SU-DHL-6 (cell line): ENCODE results near the gene METTL14.

Experiments used
- H2AFZ ChIP-seq: fragments of 200-600 bp; sonication (generic); 2 replicates; pipeline ENCODE4 v1.6.1; 2014; ENCODE audit warnings: low read depth, mild to moderate bottlenecking, moderate library complexity, mixed read lengths, antibody characterized with exemption, low read length; ENCODE audit not compliant: severe bottlenecking
- H3F3A ChIP-seq: fragments of 200-600 bp; shearing (Covaris generic); 2 replicates; pipeline ENCODE4 v1.6.0; 2016; ENCODE audit warnings: antibody characterized with exemption, mild to moderate bottlenecking; ENCODE audit not compliant: insufficient read depth
- H3K27ac ChIP-seq: fragments of 200-600 bp; sonication (generic); 2 replicates; pipeline ENCODE4 v1.5.1; 2016; ENCODE audit warnings: low read depth, mild to moderate bottlenecking, low read length, moderate library complexity, mixed read lengths
- H3K27me3 ChIP-seq: fragments of 200-600 bp; sonication (generic), shearing (Covaris generic); 2 replicates; pipeline ENCODE4 v1.6.0; 2014; ENCODE audit warnings: mild to moderate bottlenecking, low read length
- H3K36me3 ChIP-seq: fragments of 200-600 bp; sonication (generic); 2 replicates; pipeline ENCODE4 v1.6.1; 2014; ENCODE audit warnings: mild to moderate bottlenecking, low read length, mixed read lengths
- H3K4me2 ChIP-seq: fragments of 300-600, 200-600 bp; shearing (Covaris generic), sonication (generic); 2 replicates; pipeline ENCODE4 v1.6.0; 2014; ENCODE audit warnings: low read length, low read depth, mild to moderate bottlenecking; ENCODE audit not compliant: poor library complexity, severe bottlenecking
- H3K4me3 ChIP-seq: fragments of 200-600 bp; sonication (generic); 2 replicates; pipeline ENCODE4 v1.5.1; 2014; ENCODE audit warnings: antibody characterized with exemption, low read length, mild to moderate bottlenecking, mixed read lengths; ENCODE audit not compliant: insufficient read depth, poor library complexity, severe bottlenecking
- H3K79me2 ChIP-seq: fragments of 200-600 bp; sonication (generic); 2 replicates; pipeline ENCODE4 v1.6.1; 2014; ENCODE audit warnings: mild to moderate bottlenecking, low read length, moderate library complexity; ENCODE audit not compliant: insufficient read depth
- H3K9ac ChIP-seq: fragments of 200-600 bp; sonication (generic); 2 replicates; pipeline ENCODE4 v1.7.0; 2014; ENCODE audit warnings: mild to moderate bottlenecking, low read length
- H3K9me2 ChIP-seq: fragments of 200-600 bp; sonication (generic); replicated peaks from 2 replicates; pipeline ENCODE4 v1.6.1; 2014; ENCODE audit warnings: low read length; ENCODE audit not compliant: insufficient read depth
- H3K9me3 ChIP-seq: fragments of 200-600 bp; sonication (generic); 2 replicates; pipeline ENCODE4 v1.6.1; 2014; ENCODE audit warnings: low read length, mixed read lengths; ENCODE audit not compliant: insufficient read depth
- H4K20me1 ChIP-seq: fragments of 200-600 bp; sonication (generic); 2 replicates; pipeline ENCODE4 v1.6.1; 2014; ENCODE audit warnings: low read depth, mild to moderate bottlenecking, antibody characterized with exemption, low read length, moderate library complexity, mixed read lengths
- EZH2phosphoT487 ChIP-seq: fragments of 200-600 bp; sonication (generic), shearing (Covaris generic); conservative IDR thresholded peaks from 2 replicates; pipeline ENCODE4 v1.6.1; 2018; ENCODE audit warnings: mild to moderate bottlenecking, antibody characterized with exemption, low read length, moderate library complexity, mixed read lengths
- TF ChIP-seq, protein P1 (sequence below): fragments of 200-600 bp; sonication (generic); IDR thresholded peaks from one replicate; pipeline ENCODE4 v1.5.1; 2017; ENCODE audit warnings: antibody characterized with exemption, mild to moderate bottlenecking, low read length, moderate library complexity; ENCODE audit not compliant: insufficient read depth, poor library complexity, severe bottlenecking

Gene METTL14

GRCh38 chr4:118755438-118756226, 70.4 kb downstream of the METTL14 start:
- H3K4me2 ChIP-seq: no peak overlapping the region
- peaks cover 23% of the 10 kb centered on the region for H3F3A ChIP-seq
- no peaks in the 10 kb centered on the region for H3K79me2 ChIP-seq
- no peak overlapping the region for H3K9ac ChIP-seq
- H2AFZ ChIP-seq: no peak overlapping the region
- TF ChIP-seq EZH2phosphoT487: no peak
- TF ChIP-seq, protein P1, sequence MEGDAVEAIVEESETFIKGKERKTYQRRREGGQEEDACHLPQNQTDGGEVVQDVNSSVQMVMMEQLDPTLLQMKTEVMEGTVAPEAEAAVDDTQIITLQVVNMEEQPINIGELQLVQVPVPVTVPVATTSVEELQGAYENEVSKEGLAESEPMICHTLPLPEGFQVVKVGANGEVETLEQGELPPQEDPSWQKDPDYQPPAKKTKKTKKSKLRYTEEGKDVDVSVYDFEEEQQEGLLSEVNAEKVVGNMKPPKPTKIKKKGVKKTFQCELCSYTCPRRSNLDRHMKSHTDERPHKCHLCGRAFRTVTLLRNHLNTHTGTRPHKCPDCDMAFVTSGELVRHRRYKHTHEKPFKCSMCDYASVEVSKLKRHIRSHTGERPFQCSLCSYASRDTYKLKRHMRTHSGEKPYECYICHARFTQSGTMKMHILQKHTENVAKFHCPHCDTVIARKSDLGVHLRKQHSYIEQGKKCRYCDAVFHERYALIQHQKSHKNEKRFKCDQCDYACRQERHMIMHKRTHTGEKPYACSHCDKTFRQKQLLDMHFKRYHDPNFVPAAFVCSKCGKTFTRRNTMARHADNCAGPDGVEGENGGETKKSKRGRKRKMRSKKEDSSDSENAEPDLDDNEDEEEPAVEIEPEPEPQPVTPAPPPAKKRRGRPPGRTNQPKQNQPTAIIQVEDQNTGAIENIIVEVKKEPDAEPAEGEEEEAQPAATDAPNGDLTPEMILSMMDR: no peak
- no peaks in the 10 kb centered on the region for H4K20me1 ChIP-seq
- no peaks in the 10 kb centered on the region for H3K9me2 ChIP-seq
- 0 out of 2 replicates have a peak, but pooled peaks cover 10% of the 10 kb centered on the region for H3K36me3 ChIP-seq
- H3K27ac ChIP-seq: no peak overlapping the region
- no peak overlapping the region for H3K4me3 ChIP-seq
- H3K27me3 ChIP-seq: no peaks in the 10 kb centered on the region
- no peaks in the 10 kb centered on the region for H3K9me3 ChIP-seq

GRCh38 chr4:118756429-118756828, 71.2 kb downstream of the METTL14 start:
- Histone ChIP-seq H3K36me3 (0 out of 2 replicates have a peak, but pooled peaks cover 10% of the 10 kb centered on the region), H4K20me1 (no peaks in the 10 kb centered on the region), H3F3A (peaks cover 23% of the 10 kb centered on the region), H2AFZ (no peak overlapping the region), H3K79me2 (no peaks in the 10 kb centered on the region), H3K9me3 (no peaks in the 10 kb centered on the region), H3K27me3 (no peaks in the 10 kb centered on the region), H3K9me2 (no peaks in the 10 kb centered on the region), H3K27ac (no peak overlapping the region), H3K4me2 (no peak overlapping the region), H3K4me3 (no peak overlapping the region), H3K9ac (no peak overlapping the region)
- no peak for TF ChIP-seq EZH2phosphoT487
- TF ChIP-seq, protein P1: no peak

DNA sequence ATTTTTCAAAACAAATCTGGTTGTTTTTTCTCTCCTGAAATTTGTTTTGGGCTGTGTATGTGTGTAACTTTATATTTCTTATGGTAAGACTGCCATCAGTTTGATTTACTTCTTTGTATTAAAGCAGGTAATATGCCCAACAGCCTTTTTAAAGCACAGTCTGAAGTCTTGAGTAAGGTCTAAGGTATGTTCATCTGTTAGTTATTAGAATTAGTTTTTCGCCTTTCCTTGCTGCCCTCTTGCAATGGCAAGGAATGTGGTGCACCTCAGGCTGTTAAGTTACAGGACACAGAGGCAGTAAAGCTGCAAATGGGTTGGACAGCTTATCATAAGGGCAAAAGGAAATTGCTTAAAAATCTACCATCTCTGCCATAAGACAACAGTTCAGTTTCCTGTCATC, 71.8 kb downstream of the METTL14 start:
- Histone ChIP-seq H3F3A (peaks cover 23% of the 10 kb centered on the region), H3K79me2 (no peaks in the 10 kb centered on the region), H3K27ac (peak overlapping the region; percentile 92), H3K9me3 (no peaks in the 10 kb centered on the region), H3K4me3 (no peak overlapping the region), H2AFZ (no peak overlapping the region), H3K9me2 (no peaks in the 10 kb centered on the region), H3K4me2 (no peak overlapping the region), H3K27me3 (no peaks in the 10 kb centered on the region), H4K20me1 (no peaks in the 10 kb centered on the region), H3K9ac (no peak overlapping the region), H3K36me3 (0 out of 2 replicates have a peak, but pooled peaks cover 10% of the 10 kb centered on the region)
- no peak for TF ChIP-seq EZH2phosphoT487
- TF ChIP-seq, protein P1: no peak
